ENCODE measurements around the gene SPAAR. TPM values are rescaled to one million over a fixed set of nuclear protein-coding genes. Genes with fewer than 3 reads are reported as not detected.

SPAAR gene
- total and polyA plus RNA-seq, 9 of the 15 experiments (the other 6 are each of a cell fraction or from before 2014, with no cell fraction given) = not detected

- no peaks in the 10 kb centered on the region for H3K36me3 ChIP-seq (ENCODE audit: control insufficient read depth, insufficient read depth, low read length)
- no peaks in the 10 kb centered on the region for H3K9me1 ChIP-seq (ENCODE audit: control insufficient read depth, insufficient read depth, low read length)
- ATAC-seq = no peak
- no peak overlapping the region for H3K4me2 ChIP-seq (ENCODE audit: insufficient read depth, low read length)
- H3K9me3 ChIP-seq (replicated peaks; ENCODE audit: control insufficient read depth, insufficient read depth, low read depth, low read length) = no peaks in the 10 kb centered on the region
- no peaks in the 10 kb centered on the region for H3K79me2 ChIP-seq (ENCODE audit: control insufficient read depth, insufficient read depth, low read length)
- no peak overlapping the region for H3K27ac ChIP-seq (ENCODE audit: extremely low read depth, low read depth, low read length)
- peaks cover 0 to 5% of the 10 kb centered on the region in 2 experiments; a peak in 2 of 5 replicates for H3K4me1 ChIP-seq (replicated peaks in 1 of 2; ENCODE audit: control insufficient read depth in 2 of 2, insufficient read depth in 2 of 2, low read length in 2 of 2)
- no peak overlapping the region for H3K4me3 ChIP-seq
- peaks cover 2 to 20% of the 10 kb centered on the region in 2 experiments; a peak in 3 of 5 replicates for H3K27me3 ChIP-seq (ENCODE audit: control insufficient read depth in 2 of 2, insufficient read depth in 2 of 2, low read length in 2 of 2)
- no peak overlapping the region for H3K9ac ChIP-seq (ENCODE audit: insufficient read depth in 1 of 2, low read depth in 2 of 2, low read length in 2 of 2)
- BruUV-seq (replicated peaks) = no TSS peak
- in situ Hi-C loops (cut with MboI) = no loop called here
- FAIRE-seq = no peak
- POLR2A ChIA-PET = interaction anchor here (0.6 kb wide), 1 partner anchor 14 kb away, joined by 3 read pairs; no protein-coding TSS in a partner anchor
- H2AFZ ChIP-seq (ENCODE audit: low read depth, low read length) = no peak overlapping the region
- no peak for DNase-seq (ENCODE audit: extremely low read depth in 1 of 4, low spot score in 3 of 4)
- CTCF ChIA-PET (ENCODE audit: low intra/inter-chr PET ratio) = no interaction called here
- no peaks in the 10 kb centered on the region for H4K20me1 ChIP-seq (replicated peaks; ENCODE audit: control insufficient read depth, insufficient read depth, low read length)
- WGBS (ENCODE audit: insufficient coverage, low coverage, missing lambda C conversion rate) = 0% methylated on average over 3 of the region's 3 CpGs
- intact Hi-C loops (cut with micrococcal nuclease) = no loop called here
- no peak for TF ChIP-seq RFX7 (CRISPR knock-in tag; IDR thresholded peaks at IDR 0.05)
- TF ChIP-seq THAP12 (CRISPR knock-in tag; IDR thresholded peaks at IDR 0.05) = no peak
- no peak for TF ChIP-seq TRIM28 (IDR thresholded peaks at IDR 0.05)
- no peak for TF ChIP-seq MAFG (tag; conservative IDR thresholded peaks at IDR 0.05)
- no peak for TF ChIP-seq BMI1 (IDR thresholded peaks at IDR 0.05; ENCODE audit: low read length)
- TF ChIP-seq HDAC3 (IDR thresholded peaks at IDR 0.05; ENCODE audit: borderline replicate concordance, partially characterized antibody) = no peak
- no peak for TF ChIP-seq FUS (optimal IDR thresholded peaks at IDR 0.05; ENCODE audit: low read depth, low read length)
- no peak for TF ChIP-seq FOXJ3 (CRISPR knock-in tag; IDR thresholded peaks at IDR 0.05)
- TF ChIP-seq MXI1 (IDR thresholded peaks at IDR 0.05; ENCODE audit: low read depth, low read length) = no peak
- TF ChIP-seq MEF2A (IDR thresholded peaks at IDR 0.05; ENCODE audit: control insufficient read depth, low read depth, low read length) = no peak
- no peak for TF ChIP-seq EP300 (IDR thresholded peaks at IDR 0.05; ENCODE audit: low read length)
- TF ChIP-seq LCOR (CRISPR knock-in tag; IDR thresholded peaks at IDR 0.05) = no peak
- TF ChIP-seq ZNF395 (CRISPR knock-in tag; IDR thresholded peaks at IDR 0.05) = no peak
- TF ChIP-seq SMAD2 (IDR thresholded peaks at IDR 0.05; ENCODE audit: low read depth, low read length) = no peak
Measured at GRCh38 chr9:35872505-35872904, 36.8 kb upstream of the SPAAR start.

All from K562 (cell line).